GM19328 (cell line): ENCODE results near the gene CD83.

Source experiments
- ATAC-seq: cut with Tn5 transposase; IDR thresholded peaks from one replicate; pipeline ENCODE4 v1.9.1; 2021; ENCODE audit warnings: mild to moderate bottlenecking, moderate library complexity; ENCODE audit not compliant: unreplicated experiment

CD83 gene

DNA sequence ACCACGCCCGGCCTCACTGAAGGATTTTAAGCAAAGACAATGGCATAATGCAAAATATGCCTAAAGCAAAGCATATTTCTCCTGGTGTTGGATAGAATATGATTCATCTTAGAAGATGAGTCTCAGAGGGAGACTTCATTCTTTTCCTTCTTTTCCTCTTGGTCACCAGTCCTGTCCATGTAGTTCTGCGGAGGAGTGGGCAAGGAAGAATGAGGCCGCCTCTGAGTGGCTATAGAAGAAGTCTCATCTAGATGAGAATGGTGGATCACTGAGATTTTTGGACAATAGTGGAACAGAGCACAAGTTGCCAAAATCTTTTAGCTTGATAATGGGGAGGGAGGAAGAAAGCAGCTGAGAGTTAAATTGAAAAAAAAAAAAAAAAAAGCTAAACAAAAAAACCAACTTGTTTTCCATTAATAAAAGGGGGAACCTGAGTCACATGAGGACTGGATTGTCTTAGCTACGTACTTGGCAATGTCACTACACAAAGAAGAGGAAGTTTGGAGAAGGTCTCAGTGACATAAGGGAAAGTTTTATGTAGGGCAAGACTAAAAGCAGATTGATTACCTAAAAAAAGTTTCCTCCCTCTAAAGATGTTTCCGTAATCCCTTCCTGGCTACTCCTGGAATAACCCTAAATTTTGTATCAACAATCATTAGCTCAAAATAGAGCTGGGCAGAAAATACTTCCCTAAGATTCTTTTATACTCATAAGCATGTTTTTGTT, 6.0 kb downstream of the CD83 start:
- no peak for ATAC-seq

DNA sequence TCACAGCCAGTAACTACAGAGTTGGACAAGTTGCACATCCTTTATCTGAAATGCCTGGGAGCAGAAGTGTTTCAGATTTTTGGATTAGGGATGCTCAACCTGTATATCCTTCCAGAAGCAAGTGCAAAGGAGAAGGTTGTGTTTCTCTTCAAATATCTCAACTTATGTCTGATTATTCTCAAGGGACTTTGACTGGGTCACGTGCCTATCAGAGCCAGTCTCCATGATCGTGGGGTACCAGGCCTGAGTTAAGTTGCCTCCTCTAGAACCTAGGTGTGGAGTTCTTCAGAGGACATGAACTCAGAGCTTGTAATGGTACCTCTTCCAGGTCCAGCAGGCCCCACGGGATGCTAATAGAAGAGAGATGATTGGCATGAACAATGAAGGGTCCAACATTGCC, 7.8 kb downstream of the CD83 start:
- no peak for ATAC-seq

DNA sequence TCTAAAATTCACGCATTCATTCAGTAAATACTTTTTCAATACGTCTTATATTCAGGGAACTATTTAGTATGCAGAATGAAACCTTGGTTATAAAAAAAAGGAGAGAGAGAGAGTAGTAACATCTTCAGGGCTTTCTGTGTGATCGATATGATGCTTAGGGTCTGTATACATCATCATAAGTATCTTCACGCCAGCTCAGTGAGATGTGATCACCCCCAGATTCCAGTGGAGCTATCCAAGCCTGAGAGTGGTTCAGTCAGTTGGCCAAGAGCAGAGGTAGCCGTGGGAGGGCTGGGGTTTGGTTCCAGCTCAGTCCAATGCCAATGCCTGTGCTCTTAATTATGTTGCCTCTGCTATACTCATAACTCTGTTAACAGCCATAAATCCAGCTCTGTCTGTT, 8.6 kb downstream of the CD83 start:
- ATAC-seq, result no peak

DNA sequence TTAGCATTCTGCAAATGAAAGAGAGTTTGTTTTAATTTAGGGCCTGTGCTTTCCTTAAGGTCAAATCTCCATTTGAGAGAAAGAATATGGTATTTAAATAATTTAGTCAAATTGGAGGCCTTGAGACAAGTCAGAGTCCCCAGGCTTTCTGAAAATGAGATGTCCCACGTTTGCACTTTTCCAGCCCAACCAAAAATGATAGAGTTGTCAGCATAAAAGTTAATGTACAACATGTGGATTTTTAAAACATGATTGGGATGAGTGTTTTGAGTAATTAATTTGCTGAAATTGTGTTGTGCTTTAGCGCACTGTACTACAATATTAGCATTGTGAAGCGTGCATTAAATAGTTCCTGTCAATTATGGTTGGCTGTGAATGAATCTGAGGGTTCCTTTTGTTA, 10.0 kb downstream of the CD83 start:
- no peak for ATAC-seq

DNA sequence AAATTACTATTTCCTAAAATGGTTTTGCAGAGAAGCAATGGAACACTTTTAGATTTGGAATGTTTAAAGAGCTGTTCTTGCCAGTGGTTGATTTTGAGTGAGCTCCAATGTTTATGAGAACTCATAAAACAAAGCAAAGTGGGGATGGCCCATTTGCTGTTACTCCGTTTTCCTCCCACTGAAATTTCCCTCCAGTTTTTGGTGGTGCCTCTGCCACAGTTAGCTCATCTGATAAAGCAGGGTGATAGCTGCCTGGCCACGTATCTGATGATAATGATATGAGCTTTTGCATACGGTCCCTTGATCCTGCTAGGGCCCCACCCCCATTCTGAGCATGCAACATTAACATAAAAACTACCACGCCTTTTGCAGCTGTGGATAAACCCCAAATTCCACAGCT, 10.4 kb downstream of the CD83 start:
- no peak for ATAC-seq

DNA sequence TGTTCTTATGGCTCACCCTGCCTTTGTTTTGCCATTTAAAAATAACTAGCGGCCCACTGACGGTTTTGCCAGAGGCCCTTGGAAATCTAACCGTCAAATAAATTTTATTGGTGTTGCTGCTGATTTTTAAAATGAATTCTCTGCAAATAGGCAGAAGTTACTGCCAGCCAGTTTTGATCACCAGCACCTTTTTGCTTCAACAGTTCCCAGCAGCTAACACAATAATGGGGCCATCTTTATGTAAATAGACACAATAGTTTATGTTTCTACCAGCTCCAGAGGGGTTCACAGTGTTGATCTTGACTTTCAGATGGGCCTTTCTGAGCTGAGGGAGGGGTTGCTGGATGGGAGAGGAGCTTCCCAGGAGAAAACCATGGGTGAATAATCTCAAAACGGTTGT, 11.2 kb downstream of the CD83 start:
- ATAC-seq, result no peak

DNA sequence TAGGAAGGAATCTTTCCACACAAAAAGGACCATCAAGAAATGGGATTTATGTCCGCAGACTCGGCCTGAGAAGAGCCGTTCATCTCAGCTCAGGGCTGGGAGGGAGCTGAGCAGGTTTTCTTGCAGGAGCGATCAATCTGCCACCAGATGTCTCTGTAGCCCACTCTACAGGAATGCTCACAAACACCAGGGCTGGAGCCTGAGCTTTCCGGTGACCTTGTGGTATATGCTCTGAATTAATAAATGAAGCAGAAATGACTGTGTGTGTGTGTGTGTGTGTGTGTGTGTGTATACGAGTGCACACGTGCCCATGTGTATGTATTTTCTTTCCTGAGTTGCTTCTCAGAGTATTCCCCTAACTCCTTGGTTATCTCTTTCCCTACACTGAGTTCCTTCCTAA, 12.0 kb downstream of the CD83 start:
- ATAC-seq, result no peak

DNA sequence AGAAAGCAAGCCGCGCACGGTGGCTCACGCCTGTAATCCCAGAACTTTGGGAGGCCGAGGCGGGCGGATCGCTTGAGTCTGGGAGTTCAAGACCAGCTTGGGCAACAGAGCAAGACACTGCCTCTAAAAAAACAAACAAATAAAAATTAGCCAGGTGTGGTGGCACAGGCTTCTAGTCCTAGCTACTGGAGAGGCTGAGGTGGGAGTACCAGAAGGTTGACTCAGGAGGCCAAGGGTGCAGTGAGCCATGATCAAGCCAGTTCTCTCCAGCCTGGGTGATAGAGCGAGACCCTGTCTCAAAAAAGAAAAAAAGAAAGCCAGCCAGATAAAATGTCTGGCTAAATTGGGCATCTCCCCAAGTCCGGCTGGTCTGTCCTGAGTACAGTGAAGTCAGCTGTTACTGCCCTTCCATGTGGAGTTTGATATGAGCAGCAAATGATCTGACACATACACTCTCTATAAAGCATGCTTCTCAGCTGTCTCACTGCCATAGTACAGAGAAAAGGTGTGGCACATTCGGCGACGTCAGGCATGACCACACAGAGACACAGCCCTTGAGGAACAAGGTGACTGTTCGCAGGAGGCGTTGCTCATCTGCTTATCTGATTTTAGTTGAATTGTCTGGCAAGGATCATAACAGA, 13.0 kb downstream of the CD83 start:
- no peak for ATAC-seq

DNA sequence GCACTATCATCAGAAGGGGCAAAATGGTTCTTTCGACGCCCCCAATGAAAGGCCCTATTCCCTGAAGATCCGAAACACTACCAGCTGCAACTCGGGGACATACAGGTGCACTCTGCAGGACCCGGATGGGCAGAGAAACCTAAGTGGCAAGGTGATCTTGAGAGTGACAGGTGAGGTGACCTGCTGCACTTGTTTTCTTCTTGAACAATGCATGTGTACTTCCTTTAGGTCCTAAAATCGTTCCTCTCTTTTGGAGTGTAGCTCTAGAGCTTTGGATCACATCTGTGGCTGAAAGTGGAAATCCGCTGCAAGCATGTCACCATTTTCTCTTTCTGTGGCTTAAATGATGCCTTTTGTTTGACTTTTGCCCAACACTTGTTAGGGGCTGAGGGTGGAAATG, 14.0 kb downstream of the CD83 start:
- no peak for ATAC-seq

DNA sequence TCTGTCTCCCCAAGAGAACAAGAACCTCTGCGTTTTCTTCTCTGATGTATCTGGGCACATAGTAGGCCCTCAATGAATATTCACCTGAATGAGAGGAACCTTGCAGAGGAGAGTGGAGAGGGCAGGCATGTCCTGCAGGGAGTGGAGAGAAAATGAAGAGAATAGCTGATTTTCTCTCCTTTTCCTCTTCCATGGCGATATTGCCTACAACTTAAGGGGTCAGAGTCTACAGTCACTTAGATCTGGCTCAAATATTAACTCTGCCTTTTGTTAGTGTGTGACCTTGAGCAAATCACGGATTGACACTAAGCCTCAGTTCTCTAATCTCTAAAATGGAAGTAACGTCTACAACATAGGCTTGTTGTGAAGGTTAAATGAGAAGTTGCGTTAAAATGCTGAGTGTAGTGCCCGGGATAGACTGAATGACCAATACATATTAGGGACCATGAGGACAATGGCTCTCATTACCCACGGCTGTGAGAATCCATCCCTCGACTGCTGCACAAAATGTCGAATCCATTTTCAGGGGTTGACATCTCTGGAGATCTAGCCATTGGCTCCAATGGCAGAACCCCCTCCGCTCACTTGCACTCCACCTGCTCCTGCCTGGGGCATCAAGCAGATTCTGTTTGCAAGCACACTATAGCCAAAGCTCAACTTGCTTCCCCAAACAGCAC, 14.8 kb downstream of the CD83 start:
- no peak for ATAC-seq

DNA sequence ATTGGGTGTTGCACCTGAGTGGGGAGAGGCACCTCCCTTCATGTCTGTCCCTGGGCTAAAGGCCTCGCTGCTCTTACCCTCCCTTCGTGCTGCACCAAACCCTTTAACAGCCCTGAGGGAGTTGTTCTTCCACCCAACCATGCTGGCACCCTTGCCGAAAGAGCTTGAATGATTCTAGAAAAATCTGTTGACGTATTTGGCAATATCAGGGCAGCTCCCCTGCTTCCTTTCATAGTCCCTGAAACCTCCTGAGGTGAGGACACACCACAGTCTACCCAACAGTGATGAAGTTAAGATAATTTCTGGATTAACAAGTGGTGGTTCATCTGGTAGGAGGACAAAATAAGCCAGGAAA, 15.3 kb downstream of the CD83 start:
- no peak for ATAC-seq

DNA sequence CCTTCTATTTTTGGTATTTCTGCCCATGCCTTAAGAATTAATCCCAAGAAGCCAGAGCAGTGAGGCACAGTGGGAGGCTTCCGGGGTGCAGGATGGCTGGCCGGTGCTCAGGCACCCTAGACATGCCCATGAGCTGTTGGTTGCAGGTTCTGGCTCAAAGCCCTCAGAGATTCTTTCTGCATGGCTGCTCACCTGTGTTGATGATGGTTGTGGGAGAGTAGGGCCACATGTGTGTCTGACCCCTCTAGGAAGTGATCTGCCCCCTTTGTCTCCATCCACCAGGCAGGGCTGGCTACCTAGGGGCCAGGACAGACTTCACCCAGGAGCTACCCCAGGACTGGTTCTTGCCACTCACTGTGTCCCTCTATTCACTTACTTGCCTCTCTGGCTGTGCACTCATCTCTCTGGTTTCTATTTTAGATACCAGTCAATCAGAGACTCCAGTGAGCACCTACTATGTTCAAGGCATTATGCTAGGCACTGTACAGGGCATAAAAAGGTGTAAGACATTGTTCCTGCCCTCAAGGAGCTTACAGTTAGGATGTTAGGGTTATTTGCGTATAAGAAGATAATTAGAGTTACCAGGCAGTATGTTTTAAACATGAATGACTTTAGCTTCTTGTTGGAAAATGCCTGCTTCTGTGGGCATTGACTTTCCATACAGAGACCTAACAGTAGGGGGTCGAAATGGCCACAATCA, 16.8 kb downstream of the CD83 start:
- ATAC-seq, result no peak

DNA sequence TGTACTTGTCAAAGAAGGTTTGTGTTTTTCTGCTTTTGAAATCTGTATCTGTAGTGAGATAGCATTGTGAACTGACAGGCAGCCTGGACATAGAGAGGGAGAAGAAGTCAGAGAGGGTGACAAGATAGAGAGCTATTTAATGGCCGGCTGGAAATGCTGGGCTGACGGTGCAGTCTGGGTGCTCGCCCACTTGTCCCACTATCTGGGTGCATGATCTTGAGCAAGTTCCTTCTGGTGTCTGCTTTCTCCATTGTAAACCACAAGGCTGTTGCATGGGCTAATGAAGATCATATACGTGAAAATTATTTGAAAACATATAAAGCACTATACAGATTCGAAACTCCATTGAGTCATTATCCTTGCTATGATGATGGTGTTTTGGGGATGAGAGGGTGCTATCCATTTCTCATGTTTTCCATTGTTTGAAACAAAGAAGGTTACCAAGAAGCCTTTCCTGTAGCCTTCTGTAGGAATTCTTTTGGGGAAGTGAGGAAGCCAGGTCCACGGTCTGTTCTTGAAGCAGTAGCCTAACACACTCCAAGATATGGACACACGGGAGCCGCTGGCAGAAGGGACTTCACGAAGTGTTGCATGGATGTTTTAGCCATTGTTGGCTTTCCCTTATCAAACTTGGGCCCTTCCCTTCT, 18.4 kb downstream of the CD83 start:
- no peak for ATAC-seq

DNA sequence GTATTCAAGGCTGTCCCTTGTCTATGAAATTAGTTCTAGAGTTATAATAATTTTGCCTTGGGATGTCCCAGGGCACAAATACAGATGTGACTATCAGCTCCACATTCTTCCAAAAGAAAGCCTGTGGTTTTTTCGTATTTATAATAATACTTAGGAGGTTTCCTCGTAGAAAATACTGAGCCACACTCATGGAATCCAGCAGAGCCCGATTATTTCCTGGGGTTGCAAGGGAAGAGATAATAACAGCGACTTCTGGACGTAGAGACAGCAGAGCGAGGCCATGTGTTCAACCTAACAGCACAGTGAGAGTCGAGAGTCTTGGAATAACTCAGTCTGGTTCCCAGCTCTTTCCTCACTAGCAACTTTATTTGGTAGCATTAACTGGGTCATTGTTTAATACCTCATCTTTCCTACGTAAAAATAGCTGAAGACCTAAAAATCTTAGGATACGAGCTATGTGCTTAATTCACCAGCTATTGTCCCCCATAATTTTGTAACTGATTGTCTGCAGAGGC, 21.2 kb downstream of the CD83 start:
- no peak for ATAC-seq

DNA sequence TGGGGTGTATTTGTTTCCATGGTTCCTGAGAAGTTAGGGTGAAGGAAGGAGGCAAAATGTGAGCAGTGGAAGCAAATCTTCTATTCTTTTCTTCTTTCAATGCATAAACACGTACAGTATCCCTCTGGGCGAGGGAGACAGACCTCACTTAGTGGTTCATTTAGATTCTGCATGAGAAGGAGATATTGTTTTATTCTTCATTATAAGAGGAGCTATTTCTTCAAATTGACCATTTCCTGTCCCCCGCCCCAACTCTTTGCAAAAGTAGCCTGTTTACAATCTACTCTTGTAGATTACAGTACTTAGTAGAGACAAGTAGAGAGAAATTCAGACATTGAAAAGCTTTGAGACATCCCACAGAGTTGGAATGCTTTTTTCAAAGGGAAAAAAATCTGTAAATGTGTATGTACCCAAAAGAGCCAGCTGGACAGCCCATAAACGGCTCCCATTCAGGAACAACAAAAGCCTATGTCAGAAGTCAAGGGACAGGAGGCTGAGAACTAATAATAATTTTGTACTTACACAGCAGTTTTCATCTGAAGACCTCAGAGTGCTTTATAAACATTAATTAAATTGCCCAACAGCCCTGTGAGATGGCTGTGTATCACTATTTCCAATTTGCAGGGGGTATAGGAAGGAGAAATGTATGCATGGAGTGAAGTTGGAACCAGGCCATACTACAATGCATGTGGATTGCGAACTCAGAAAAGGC, 23.9 kb downstream of the CD83 start:
- ATAC-seq, result no peak

DNA sequence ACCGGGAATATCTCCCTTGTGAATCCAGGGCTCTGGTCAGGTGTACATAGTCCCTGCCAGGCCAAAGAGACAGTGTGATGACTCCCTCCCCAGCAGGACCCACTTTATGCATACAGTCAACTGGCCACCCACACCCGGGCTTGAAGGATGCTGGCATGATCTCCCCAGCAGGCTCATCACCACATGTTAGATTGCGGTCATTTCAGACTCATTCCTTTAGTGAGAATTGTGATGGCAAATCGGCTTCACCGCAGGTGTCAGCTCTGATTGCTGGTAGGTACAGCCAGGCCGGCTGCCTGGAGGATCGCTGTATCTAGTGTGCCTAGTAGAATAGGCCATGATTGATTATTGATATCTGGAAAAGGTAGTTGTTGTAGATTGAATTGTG, 24.5 kb downstream of the CD83 start:
- no peak for ATAC-seq

DNA sequence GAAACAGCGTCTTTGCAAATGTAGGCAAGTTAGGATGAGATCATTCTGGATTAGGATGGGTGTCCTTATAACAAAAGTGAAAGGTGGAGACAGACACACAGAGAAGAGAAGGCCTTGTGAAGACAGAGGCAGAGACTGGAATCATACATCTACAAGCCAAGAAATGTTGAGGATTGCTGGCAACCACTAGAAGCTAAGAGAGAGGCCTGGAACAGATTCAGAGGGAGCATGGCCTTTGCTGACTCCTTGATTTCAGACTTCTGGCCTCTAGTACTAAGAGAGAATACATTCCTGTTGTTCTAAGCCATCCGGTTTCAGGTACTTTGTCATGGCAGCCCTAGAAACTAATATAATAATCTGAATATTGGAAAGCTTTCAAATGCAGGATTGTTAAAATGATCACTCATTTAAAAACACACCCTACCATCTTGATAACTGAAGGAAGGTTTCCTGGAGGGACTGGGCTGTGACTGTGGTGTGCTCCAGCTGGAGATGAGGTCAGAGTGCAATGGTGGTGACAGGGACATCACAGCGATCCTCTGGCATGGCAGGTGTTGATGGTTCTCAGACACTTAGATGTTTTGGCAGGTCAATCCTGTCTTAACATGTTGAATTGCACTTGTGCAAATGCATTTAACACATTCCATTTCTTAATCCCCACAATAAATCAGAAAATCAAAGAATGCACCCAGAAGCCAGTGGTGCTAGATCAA, 25.1 kb downstream of the CD83 start:
- no peak for ATAC-seq

DNA sequence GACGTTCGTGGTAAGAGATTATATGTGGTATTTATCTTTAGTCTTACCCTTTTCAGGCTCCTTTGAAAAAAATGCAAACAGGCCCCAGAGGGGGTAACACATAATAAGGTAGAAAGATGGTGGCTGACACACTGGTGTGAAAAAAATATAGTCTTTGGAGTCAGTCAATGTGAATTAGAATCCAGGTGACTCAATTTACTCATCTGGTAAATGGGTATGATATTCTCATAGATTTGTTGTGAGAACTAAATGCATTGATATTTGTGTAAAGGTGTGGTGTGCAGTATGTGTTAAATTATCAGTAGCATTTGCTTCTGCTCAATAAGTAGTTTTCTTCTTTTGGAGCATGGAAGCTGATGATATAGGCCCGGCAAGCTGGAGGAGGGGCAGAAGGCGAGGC, 25.7 kb downstream of the CD83 start:
- ATAC-seq, result no peak

DNA sequence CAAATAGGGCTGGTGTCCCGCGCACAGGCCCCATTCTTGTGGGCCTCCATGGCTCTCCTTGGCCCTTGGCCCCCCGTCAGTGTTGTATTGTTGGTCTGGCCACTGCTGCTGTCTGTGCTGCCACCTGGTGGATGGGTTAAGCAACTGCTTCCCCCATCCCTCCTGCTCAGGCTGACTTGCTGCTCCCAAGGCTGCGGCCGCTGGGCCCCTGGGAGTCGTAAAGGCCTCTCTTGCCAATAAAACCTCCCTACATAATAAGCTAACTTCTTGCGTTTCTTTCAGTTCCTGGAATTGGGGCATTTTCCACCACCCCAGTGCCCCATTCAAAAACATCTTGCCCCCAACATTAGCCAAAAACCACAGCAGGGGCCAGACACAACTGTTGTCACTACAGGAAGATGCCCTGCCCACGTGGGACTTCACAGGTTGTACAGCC, 27.1 kb downstream of the CD83 start:
- ATAC-seq, result no peak
